HG02571 (cell line): ENCODE data around the gene ZNF446.
"Not testable (repeated sequence)": the region's sequence is repeated elsewhere in the genome, so short reads cannot be mapped to it uniquely, and the experiment has no call there.

Experiments used
- ATAC-seq: cut with Tn5 transposase; IDR thresholded peaks from one replicate; pipeline ENCODE4 v1.9.1; 2021; ENCODE audit warnings: mild to moderate bottlenecking, moderate library complexity; ENCODE audit not compliant: unreplicated experiment

ZNF446 gene

GRCh38 chr19:58469241-58470013, 6.7 kb upstream of the ZNF446 start:
- ATAC-seq: no peak

GRCh38 chr19:58470837-58471543, 5.2 kb upstream of the ZNF446 start:
- ATAC-seq: not testable (repeated sequence)

GRCh38 chr19:58471736-58472135, 4.4 kb upstream of the ZNF446 start:
- no peak for ATAC-seq

- ATAC-seq: no peak
Observed at GRCh38 chr19:58473775-58474174, 2.4 kb upstream of the ZNF446 start.

- ATAC-seq: no peak
Observed at GRCh38 chr19:58474291-58474996, 1.7 kb upstream of the ZNF446 start.

- no peak for ATAC-seq
Observed at GRCh38 chr19:58474997-58475713, 997 bp upstream of the ZNF446 start.

GRCh38 chr19:58476498-58477015, 405 bp downstream of the ZNF446 start:
- ATAC-seq: no peak

GRCh38 chr19:58477130-58477529, 978 bp downstream of the ZNF446 start:
- no peak for ATAC-seq

GRCh38 chr19:58477871-58478270, 1.7 kb downstream of the ZNF446 start:
- ATAC-seq: no peak

- ATAC-seq: no peak
Observed at GRCh38 chr19:58479303-58479702, 3.2 kb downstream of the ZNF446 start.

GRCh38 chr19:58479736-58480480, 3.8 kb downstream of the ZNF446 start:
- no peak for ATAC-seq

- ATAC-seq: no peak
Observed at GRCh38 chr19:58480481-58480830, 4.3 kb downstream of the ZNF446 start.

GRCh38 chr19:58480831-58481230, 4.7 kb downstream of the ZNF446 start:
- ATAC-seq: no peak

GRCh38 chr19:58482372-58482771, 6.2 kb downstream of the ZNF446 start:
- ATAC-seq: no peak

- no peak for ATAC-seq
Observed at GRCh38 chr19:58483776-58484175, 7.6 kb downstream of the ZNF446 start.

- ATAC-seq: not testable (repeated sequence)
Observed at GRCh38 chr19:58484349-58484748, 8.2 kb downstream of the ZNF446 start.

GRCh38 chr19:58491393-58491792, 15.2 kb downstream of the ZNF446 start:
- ATAC-seq: no peak

GRCh38 chr19:58492265-58492664, 16.1 kb downstream of the ZNF446 start:
- no peak for ATAC-seq

- no peak for ATAC-seq
Observed at GRCh38 chr19:58497634-58498170, 21.6 kb downstream of the ZNF446 start.
